HepG2 (cell line): ENCODE data around the gene STOML1. TPM values are rescaled to one million over a fixed set of nuclear protein-coding genes. Genes with fewer than 3 reads are reported as not detected.
A peak's percentile ranks its signal among the peaks of the same experiment; 100 is the strongest.

ENCODE experiments used
- ATAC-seq: fragments of 200-7000 bp; cut with Tn5 transposase; 3 replicates; pipeline ENCODE4 v1.9.1; 2020; ENCODE audit warnings: mild to moderate bottlenecking, moderate library complexity
- Bru-seq: library from RNA; stranded (reverse); fragments of 400-500 nt; gene quantifications from one replicate; lab custom pipeline; 2021; lab: Mats Ljungman, UMichigan
- BruChase-seq, 2 experiments: library from RNA; stranded (reverse); fragments of 400-500 nt; gene quantifications; one replicate each; lab custom pipeline; 2021; lab: Mats Ljungman, UMichigan
- BruUV-seq: library from RNA; stranded (reverse); fragments of 400-500 nt; replicated peaks from 2 replicates; lab custom pipeline; 2021; lab: Mats Ljungman, UMichigan
- CTCF ChIA-PET: fragments of 300-600 bp; formaldehyde crosslinking; extraction: SDS; loops from one replicate; lab custom pipeline; 2021; ENCODE audit warnings: low total read pairs, inconsistent platforms, low intra/inter-chr PET ratio; lab: Yijun Ruan, JAX
- POLR2A ChIA-PET: fragments of 350-600 bp; sonication (Branson Sonifier 250); formaldehyde crosslinking; loops from one replicate; lab custom pipeline; 2020; ENCODE audit warnings: antibody characterized with exemption, inconsistent platforms; lab: Yijun Ruan, JAX
- DNase-seq: peaks from one replicate; pipeline ENCODE4 v3.0.0-alpha.2; 2015; ENCODE audit warnings: low spot score
- FAIRE-seq: peaks from 3 replicates; lab custom pipeline; 2011; peaks lifted over from hg19 to GRCh38; lab: Jason Lieb, UNC
- H2AFZ ChIP-seq: one replicate; pipeline ENCODE4 v1.6.1; 2011; ENCODE audit warnings: low read length, inconsistent platforms
- H3K27ac ChIP-seq: fragments of 300-600 bp; 3 replicates; pipeline ENCODE4 v1.8.0; 2011; ENCODE audit warnings: mixed run types, mild to moderate bottlenecking, mixed read lengths, low read length, inconsistent platforms; ENCODE audit not compliant: insufficient read depth; ENCODE audit errors: extremely low read length
- H3K27me3 ChIP-seq, 2 experiments: fragments of 200-600 bp in 1 of 2; 2 replicates in 1 of 2; 3 replicates in 1 of 2; pipeline versions ENCODE4 v1.6.0 to v1.8.0; 2011; ENCODE audit warnings: low read length in 2 of 2, mild to moderate bottlenecking in 2 of 2, moderate library complexity in 2 of 2, inconsistent platforms in 1 of 2; ENCODE audit not compliant: insufficient read depth in 2 of 2, control insufficient read depth in 1 of 2
- H3K36me3 ChIP-seq, 2 experiments: fragments of 200-600 bp in 1 of 2; replicated peaks in 1 of 2; 2 replicates in 1 of 2; 3 replicates in 1 of 2; pipeline versions ENCODE4 v1.5.1 to v1.8.0; 2011; ENCODE audit warnings: low read length in 2 of 2, inconsistent platforms in 1 of 2; ENCODE audit not compliant: insufficient read depth in 2 of 2, control insufficient read depth in 1 of 2
- H3K4me1 ChIP-seq: 2 replicates; pipeline ENCODE4 v1.5.1; 2012; ENCODE audit warnings: low read length, inconsistent platforms; ENCODE audit not compliant: insufficient read depth
- H3K4me2 ChIP-seq: 2 replicates; pipeline ENCODE4 v1.6.0; 2011; ENCODE audit warnings: low read depth, low read length, inconsistent platforms
- H3K4me3 ChIP-seq, 3 experiments: fragments of 200-600 bp in 1 of 3; sonication (generic), shearing (Covaris generic) in 1 of 3; replicated peaks in 1 of 3; 2 replicates each; pipeline ENCODE4 v1.5.1; 2011 to 2016; ENCODE audit warnings: low read length in 3 of 3, inconsistent platforms in 2 of 3, low read depth in 2 of 3, mild to moderate bottlenecking in 2 of 3, control low read depth in 1 of 3, mixed read lengths in 1 of 3; ENCODE audit not compliant: insufficient read depth in 1 of 3
- H3K79me2 ChIP-seq: one replicate; pipeline ENCODE4 v1.6.1; 2011; ENCODE audit warnings: low read length, inconsistent platforms; ENCODE audit not compliant: insufficient read depth
- H3K9ac ChIP-seq: 2 replicates; pipeline ENCODE4 v1.6.0; 2011; ENCODE audit warnings: mild to moderate bottlenecking, low read depth, low read length, inconsistent platforms; ENCODE audit not compliant: insufficient read depth
- H3K9me3 ChIP-seq: 2 replicates; pipeline ENCODE4 v1.5.1; 2012; ENCODE audit warnings: mild to moderate bottlenecking, low read length
- H4K20me1 ChIP-seq: 2 replicates; pipeline ENCODE4 v1.6.0; 2011; ENCODE audit warnings: inconsistent platforms, mild to moderate bottlenecking, low read length, moderate library complexity; ENCODE audit not compliant: insufficient read depth
- CERS6 ChIP-seq: sonication (generic); formaldehyde crosslinking; IDR thresholded peaks from 2 replicates; pipeline ENCODE4 v1.5.0; 2020; ENCODE audit warnings: missing genetic modification reagents
- ETV5 ChIP-seq: IDR thresholded peaks from 2 replicates; pipeline ENCODE4 v1.6.1; 2018; ENCODE audit warnings: missing biosample characterization, missing genetic modification reagents, inconsistent platforms, borderline replicate concordance
- FOXM1 ChIP-seq: sonication (generic); formaldehyde crosslinking; IDR thresholded peaks from 2 replicates; pipeline ENCODE4 v1.5.0; 2020; ENCODE audit warnings: missing genetic modification reagents
- FOXP1 ChIP-seq, 2 experiments: fragments of 450-650 bp in 1 of 2; IDR thresholded peaks; 2 replicates each; pipeline ENCODE4 v1.6.1; 2017 to 2018; ENCODE audit warnings: antibody characterized with exemption in 1 of 2
- HOXA7 ChIP-seq: sonication (generic); formaldehyde crosslinking; IDR thresholded peaks from 2 replicates; pipeline ENCODE4 v1.8.1; 2022; ENCODE audit warnings: mild to moderate bottlenecking, missing genetic modification reagents, moderate library complexity
- RELA ChIP-seq: sonication (generic); formaldehyde crosslinking; IDR thresholded peaks from 2 replicates; pipeline ENCODE4 v1.4.0; 2020; ENCODE audit warnings: missing genetic modification reagents
- RFX1 ChIP-seq: fragments of 450-650 bp; IDR thresholded peaks from 2 replicates; pipeline ENCODE4 v1.6.1; 2017
- SPEN ChIP-seq: sonication (generic); formaldehyde crosslinking; IDR thresholded peaks from 2 replicates; pipeline ENCODE4 v1.5.1; 2020; ENCODE audit warnings: low read depth, mild to moderate bottlenecking, missing genetic modification reagents
- TARDBP ChIP-seq: sonication (generic); formaldehyde crosslinking; IDR thresholded peaks from 2 replicates; pipeline ENCODE4 v1.8.0; 2022; ENCODE audit warnings: mild to moderate bottlenecking, missing genetic modification reagents
- USF2 ChIP-seq, 2 experiments: sonication (generic) in 1 of 2; formaldehyde crosslinking in 1 of 2; IDR thresholded peaks; 2 replicates each; pipeline versions ENCODE4 v1.5.1 to v1.6.1; 2011 to 2020; ENCODE audit warnings: borderline replicate concordance in 1 of 2, low read depth in 1 of 2, low read length in 1 of 2, mild to moderate bottlenecking in 1 of 2, missing genetic modification reagents in 1 of 2, moderate library complexity in 1 of 2
- YEATS4 ChIP-seq: sonication (generic); formaldehyde crosslinking; IDR thresholded peaks from 2 replicates; pipeline ENCODE4 v1.4.0; 2020; ENCODE audit warnings: missing genetic modification reagents, borderline replicate concordance
- ZBTB7B ChIP-seq: sonication (generic); formaldehyde crosslinking; IDR thresholded peaks from 2 replicates; pipeline ENCODE4 v1.4.0; 2020; ENCODE audit warnings: missing genetic modification reagents
- ZNF790 ChIP-seq: sonication (generic); formaldehyde crosslinking; IDR thresholded peaks from 2 replicates; pipeline ENCODE4 v1.8.0; 2022; ENCODE audit warnings: missing genetic modification reagents, mild to moderate bottlenecking, borderline replicate concordance
- ZSCAN12 ChIP-seq: sonication (generic); formaldehyde crosslinking; IDR thresholded peaks from 2 replicates; pipeline ENCODE4 v1.9.0; 2021; ENCODE audit warnings: mild to moderate bottlenecking, missing genetic modification reagents
- WGBS: methylation state at CpG from one replicate; pipeline ENCODE4 v1.1.6; 2017; ENCODE audit warnings: low lambda C conversion rate; 5-methylcytosine and 5-hydroxymethylcytosine counted together
- in situ Hi-C: cut with HindIII; loops from 2 replicates; pipeline ENCODE4 v1.10.0; 2017; ENCODE audit warnings: low pct_unique_long_range_greater_than_20kb; ENCODE audit not compliant: extremely low pct_ligation_motif_present
- intact Hi-C: fragments of 100-400 bp; cut with micrococcal nuclease; formaldehyde crosslinking; loops from one replicate; pipeline ENCODE4 v1.10.0; 2022; ENCODE audit not compliant: unreplicated experiment
- long read RNA-seq, 2 experiments: library from RNA in 1 of 2; library from polyadenylated mRNA in 1 of 2; stranded (forward) in 1 of 2; unstranded in 1 of 2; transcript quantifications; one replicate each; pipeline ENCODE4 v2.0.0, GENCODE V29; 2019 to 2022
- polyA minus RNA-seq, 3 experiments: library from RNA; depleted of rRNA, polyadenylated mRNA; stranded (reverse); fragments of >200 nt; gene quantifications; 2 replicates each; pipeline ENCODE4 v1.2.3, GENCODE V29; 2011; ENCODE audit warnings: low replicate concordance in 1 of 3
- polyA plus RNA-seq, 8 experiments: library from polyadenylated mRNA; depleted of rRNA in 3 of 8; stranded (reverse) in 7 of 8; unstranded in 1 of 8; fragments of >200 nt; fragmentation: Illumina TruSeq in 4 of 8; extraction: Trizol in 4 of 8; gene quantifications; 2 replicates each; pipeline versions ENCODE4 v1.2.1 to v1.2.3, GENCODE V29; 2011 to 2016; ENCODE audit warnings: low read depth in 4 of 8, missing spikeins in 1 of 8, mixed read lengths in 1 of 8; ENCODE audit not compliant: insufficient read depth in 1 of 8
- total RNA-seq, 5 experiments: library from RNA; depleted of rRNA; stranded (reverse); fragments of >200 nt; fragmentation: Illumina TruSeq; extraction: Trizol; gene quantifications; 2 replicates each; pipeline ENCODE4 v1.2.3, GENCODE V29; 2016; ENCODE audit warnings: low read depth in 1 of 5

Gene STOML1
- total RNA-seq (2016; rRNA removed; fragmentation: Illumina TruSeq; extraction: Trizol) (2.7 and 3.7 TPM in 2 replicates), polyA plus RNA-seq (2011; rRNA removed) (3.5 TPM in 2 replicates), polyA minus RNA-seq (2011; rRNA and poly(A)+ RNA removed; ENCODE audit: low replicate concordance) (4.1 and 6.9 TPM in 2 replicates), Bru-seq, nascent RNA (percentile 30 among the genes with signal in this experiment), BruChase-seq, experiment 1, labeled RNA remaining after a 6-hour chase (percentile 27 among the genes with signal in this experiment), BruChase-seq, experiment 2, labeled RNA remaining after a 2-hour chase (percentile 22 among the genes with signal in this experiment)
- 1.0 and 1.5 TPM in 2 replicates for total RNA-seq (2016; cell fraction: cytosol; rRNA removed; fragmentation: Illumina TruSeq; extraction: Trizol; ENCODE audit: low read depth)
- 2.2 and 4.1 TPM in 2 replicates for total RNA-seq (2016; cell fraction: insoluble cytoplasmic fraction; rRNA removed; fragmentation: Illumina TruSeq; extraction: Trizol)
- total RNA-seq (2016; cell fraction: membrane; rRNA removed; fragmentation: Illumina TruSeq; extraction: Trizol), result 2.5 TPM in 2 replicates
- total RNA-seq (2016; cell fraction: nucleus; rRNA removed; fragmentation: Illumina TruSeq; extraction: Trizol), result 2.7 and 3.7 TPM in 2 replicates
- 2.4 and 3.4 TPM in 2 replicates for polyA plus RNA-seq (2011; cell fraction: cytosol; rRNA removed)
- 4.3 and 5.5 TPM in 2 replicates for polyA plus RNA-seq (2011; cell fraction: nucleus; rRNA removed)
- 1.7 and 2.1 TPM in 2 replicates for polyA plus RNA-seq (2012)
- polyA plus RNA-seq (2016; cell fraction: cytosol; fragmentation: Illumina TruSeq; extraction: Trizol; ENCODE audit: low read depth), result 0.77 and 1.3 TPM in 2 replicates
- 1.5 and 1.6 TPM in 2 replicates for polyA plus RNA-seq (2016; cell fraction: insoluble cytoplasmic fraction; fragmentation: Illumina TruSeq; extraction: Trizol; ENCODE audit: low read depth)
- polyA plus RNA-seq (2016; cell fraction: membrane; fragmentation: Illumina TruSeq; extraction: Trizol; ENCODE audit: low read depth), result 1.4 and 1.5 TPM in 2 replicates
- polyA plus RNA-seq (2016; cell fraction: nucleus; fragmentation: Illumina TruSeq; extraction: Trizol; ENCODE audit: insufficient read depth, low read depth), result 5.6 and 5.8 TPM in 2 replicates
- 1.6 and 1.8 TPM in 2 replicates for polyA minus RNA-seq (2011; cell fraction: cytosol; rRNA and poly(A)+ RNA removed)
- polyA minus RNA-seq (2011; cell fraction: nucleus; rRNA and poly(A)+ RNA removed), result 1.9 and 2.9 TPM in 2 replicates
- long read RNA-seq, experiment 1, full-length matches to known transcripts, result 4 of 7 reads
- long read RNA-seq, experiment 1, partial matches to known transcripts, result 0 of 7 reads
- long read RNA-seq, experiment 1, other reads (novel, unspliced or antisense), result 3 of 7 reads
- long read RNA-seq, experiment 2, full-length matches to known transcripts, result 4 of 8 reads
- long read RNA-seq, experiment 2, partial matches to known transcripts, result 0 of 8 reads
- long read RNA-seq, experiment 2, other reads (novel, unspliced or antisense), result 4 of 8 reads

DNA sequence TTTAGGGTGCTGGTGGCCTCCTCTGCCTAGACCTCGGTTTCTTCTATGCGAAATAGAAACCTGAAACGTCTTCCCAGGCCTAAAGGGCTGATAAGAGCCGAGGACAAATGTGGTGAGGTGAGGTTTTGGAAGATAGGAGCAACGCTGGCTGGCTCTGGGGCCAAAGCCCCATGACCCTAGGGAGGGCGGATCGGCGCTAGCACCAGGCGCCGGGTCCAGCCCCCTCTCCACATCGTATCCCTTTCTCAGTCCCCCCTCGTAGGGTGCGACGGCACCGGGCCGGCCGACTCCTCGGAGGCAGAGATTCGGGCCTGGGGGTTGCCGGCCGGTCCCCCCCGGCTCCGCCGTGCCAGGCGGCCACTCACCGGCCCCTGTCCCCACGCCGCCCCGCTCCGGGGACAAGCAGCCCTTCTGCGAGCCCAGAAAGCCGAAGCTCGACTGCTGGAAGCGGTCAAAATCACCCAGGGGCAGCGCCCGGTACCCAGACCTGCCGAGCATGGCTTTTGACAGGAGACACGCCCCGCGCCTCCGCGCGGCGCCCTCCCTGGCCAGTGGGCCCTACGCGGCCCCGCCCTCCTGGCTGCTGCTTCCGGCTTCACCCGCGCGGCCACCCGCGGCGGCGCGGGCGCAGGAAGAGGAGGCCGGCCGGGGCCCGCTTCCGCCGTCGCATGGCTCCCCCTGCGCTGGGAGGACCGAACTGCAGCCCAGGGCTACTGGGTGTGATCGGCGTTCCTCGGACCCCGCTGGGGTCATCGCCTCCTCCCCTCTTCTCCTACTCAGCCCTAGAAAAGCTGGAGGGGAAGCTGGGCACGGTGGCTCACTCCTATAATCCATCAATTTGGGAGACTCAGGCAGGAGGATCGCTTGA, at the start of gene STOML1:
Gene STOML1 (minus strand): TSS at position 570 of the 868 bp plus-strand sequence. CDS start 72 bp downstream, at position 498.
- WGBS, result 3% methylated on average over 14 of the region's 72 CpGs
- in situ Hi-C loops (no loop called here), intact Hi-C loops (no loop called here)
- Histone ChIP-seq H3K4me1 (peaks cover 45% of the 10 kb centered on the region), H3K27me3 (no peaks in the 10 kb centered on the region; a peak in 1 of 5 replicates), H2AFZ (peak within 1 kb of the TSS; percentile 88), H3K9me3 (no peaks in the 10 kb centered on the region), H3K9ac (peak within 1 kb of the TSS; percentile 64), H3K79me2 (peaks cover 12% of the 10 kb centered on the region), H3K27ac (no peak within 1 kb of the TSS), H3K4me3 (peak within 1 kb of the TSS; percentile 72 to 91 (median 88)), H3K36me3 (no peaks in the 10 kb centered on the region; a peak in 1 of 5 replicates), H3K4me2 (peak within 1 kb of the TSS; percentile 90), H4K20me1 (no peaks in the 10 kb centered on the region)
- FAIRE-seq (peak; percentile 26), DNase-seq (peak; percentile 82), ATAC-seq (peak; percentile 86)
- no TSS peak for BruUV-seq
- POLR2A ChIA-PET, result interaction anchor here (1.0 kb wide), 1 partner anchor 45 kb away, joined by 3 read pairs; no protein-coding TSS in a partner anchor
- CTCF ChIA-PET, result no interaction called here
- TF ChIP-seq TARDBP (CRISPR knock-in tag), result no peak
- peak; percentile 65; the same call in 1 of the 2 replicates for TF ChIP-seq ZNF790
- peak; percentile 97 for TF ChIP-seq SPEN (CRISPR knock-in tag)
- TF ChIP-seq HOXA7, result no peak
- 0 out of 2 replicates have a peak, but pooled peaks have one; percentile 32 for TF ChIP-seq ZBTB7B (CRISPR knock-in tag)
- TF ChIP-seq YEATS4 (CRISPR knock-in tag), result peak; percentile 71; the same call in 1 of the 2 replicates
- TF ChIP-seq RELA (CRISPR knock-in tag), result 0 out of 2 replicates have a peak, but pooled peaks have one; percentile 36
- no peak for TF ChIP-seq RFX1
- TF ChIP-seq CERS6 (CRISPR knock-in tag), result no peak
- no peak for TF ChIP-seq ZSCAN12 (CRISPR knock-in tag)
- no peak for TF ChIP-seq FOXP1 (IDR thresholded peaks at IDR 0.05)
- no peak for TF ChIP-seq FOXP1 (CRISPR knock-in tag; IDR thresholded peaks at IDR 0.05)
- no peak for TF ChIP-seq FOXM1 (CRISPR knock-in tag)
- peak; percentile 88 for TF ChIP-seq ETV5 (CRISPR knock-in tag)
- no peak for TF ChIP-seq USF2 (IDR thresholded peaks at IDR 0.05; ENCODE audit: low read depth, low read length)
- no peak for TF ChIP-seq USF2 (CRISPR knock-in tag; IDR thresholded peaks at IDR 0.05; ENCODE audit: borderline replicate concordance)
